ENCODE measurements around the gene CYTH3.

The CYTH3 gene

GRCh38 chr7:6149996-6150395 lies 122.4 kb downstream of the CYTH3 start:
- no peak for DNase-seq (ENCODE audit: low read depth)

- DNase-seq (ENCODE audit: low read depth): no peak
Measured at GRCh38 chr7:6148724-6149360, 123.6 kb downstream of the CYTH3 start.

GRCh38 chr7:6147627-6148026 lies 124.8 kb downstream of the CYTH3 start:
- DNase-seq (ENCODE audit: low read depth): no peak

GRCh38 chr7:6146666-6147065 lies 125.8 kb downstream of the CYTH3 start:
- DNase-seq (ENCODE audit: low read depth): no peak

- no peak for DNase-seq (ENCODE audit: low read depth)
Measured at GRCh38 chr7:6143997-6144396, 128.4 kb downstream of the CYTH3 start.

- no peak for DNase-seq (ENCODE audit: low read depth)
Measured at GRCh38 chr7:6142871-6143380, 129.5 kb downstream of the CYTH3 start.

DNA sequence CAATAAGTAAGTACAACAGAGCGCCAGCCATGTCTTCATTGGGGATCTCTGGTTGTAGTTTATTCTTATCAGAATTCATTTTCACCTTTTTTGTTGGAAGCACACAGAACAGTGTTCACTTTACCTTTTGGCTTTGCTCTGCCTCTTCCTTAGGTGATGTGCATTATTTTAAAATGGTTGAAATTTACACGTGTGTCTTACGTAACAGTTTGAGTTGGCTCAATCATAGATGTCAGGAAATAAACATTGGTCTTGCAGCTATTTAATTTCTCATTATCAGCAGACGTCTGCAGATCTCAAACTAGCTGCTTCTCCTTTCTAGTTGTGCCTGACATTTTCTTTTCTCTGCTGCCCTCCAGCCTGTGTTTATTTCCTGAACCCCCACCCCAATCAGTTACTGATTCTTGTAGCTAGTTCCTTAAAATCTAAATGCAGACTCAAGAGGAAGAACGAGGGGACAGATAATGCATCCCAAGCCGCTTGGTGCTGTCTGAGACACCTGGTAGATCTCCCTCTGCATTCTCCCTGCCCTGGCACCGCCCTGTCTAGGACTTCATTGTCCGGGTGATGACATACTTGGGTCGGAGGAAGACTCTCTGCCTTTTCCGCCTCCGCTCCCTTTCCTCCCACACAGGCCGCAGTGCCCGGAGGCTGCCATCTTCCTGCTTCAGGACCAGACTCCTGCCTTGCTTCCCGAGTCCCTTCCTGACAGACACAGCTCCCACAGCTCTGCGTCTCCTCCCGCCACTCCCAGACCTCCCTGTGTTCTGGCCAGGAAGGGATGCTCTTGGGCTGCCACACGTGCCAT lies 133.0 kb downstream of the CYTH3 start:
- no peak for DNase-seq (ENCODE audit: low read depth)

- DNase-seq (ENCODE audit: low read depth): no peak
Measured at GRCh38 chr7:6136475-6136874, 135.9 kb downstream of the CYTH3 start.

DNA sequence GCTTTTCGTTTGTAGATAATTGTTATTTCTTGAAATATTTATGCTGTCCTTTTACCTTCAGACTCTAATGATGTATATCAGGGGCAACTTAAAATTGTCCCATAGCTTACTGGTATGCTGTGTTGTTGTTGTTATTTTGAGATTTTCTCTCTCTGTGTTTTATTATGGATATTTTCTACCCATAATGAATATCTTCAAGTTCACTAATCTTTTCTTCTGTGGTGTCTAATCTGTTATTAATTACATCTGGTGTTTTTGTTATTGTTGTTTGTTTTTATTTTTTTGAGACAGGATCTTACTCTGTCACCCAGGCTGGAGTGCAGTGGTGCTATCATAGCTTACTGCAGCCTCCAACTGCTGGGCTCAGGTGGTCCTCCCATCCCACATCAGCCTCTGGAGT lies 139.2 kb downstream of the CYTH3 start:
- DNase-seq (ENCODE audit: low read depth): no peak

DNA sequence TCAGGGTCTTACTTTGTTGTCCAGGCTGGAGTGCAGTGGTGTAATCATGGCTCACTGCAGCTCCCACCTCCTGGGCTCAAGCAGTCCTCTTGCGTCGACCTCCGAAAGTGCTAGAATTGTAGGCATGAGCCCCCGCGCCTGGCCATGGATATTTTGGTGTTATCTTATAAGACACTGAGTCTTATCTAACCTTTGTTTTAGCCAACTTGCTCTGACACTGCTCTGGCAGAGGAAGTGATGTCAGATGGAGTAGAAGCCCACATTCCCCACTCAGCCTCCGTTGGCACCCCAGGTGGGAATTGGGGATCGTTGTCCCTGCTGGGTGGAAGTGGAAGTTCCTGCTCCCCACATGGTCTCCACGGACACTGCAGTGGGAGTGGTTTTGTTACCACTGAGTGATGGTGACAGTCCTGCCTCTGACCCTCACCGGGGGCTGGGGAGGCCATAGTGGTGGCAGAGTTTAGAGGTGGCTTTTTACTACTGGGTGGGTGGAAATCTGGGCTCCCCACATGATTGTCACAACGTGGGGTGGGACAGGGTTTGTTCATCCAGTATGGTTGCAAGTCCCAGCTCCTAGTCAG lies 142.3 kb downstream of the CYTH3 start:
- no peak for DNase-seq (ENCODE audit: low read depth)

DNA sequence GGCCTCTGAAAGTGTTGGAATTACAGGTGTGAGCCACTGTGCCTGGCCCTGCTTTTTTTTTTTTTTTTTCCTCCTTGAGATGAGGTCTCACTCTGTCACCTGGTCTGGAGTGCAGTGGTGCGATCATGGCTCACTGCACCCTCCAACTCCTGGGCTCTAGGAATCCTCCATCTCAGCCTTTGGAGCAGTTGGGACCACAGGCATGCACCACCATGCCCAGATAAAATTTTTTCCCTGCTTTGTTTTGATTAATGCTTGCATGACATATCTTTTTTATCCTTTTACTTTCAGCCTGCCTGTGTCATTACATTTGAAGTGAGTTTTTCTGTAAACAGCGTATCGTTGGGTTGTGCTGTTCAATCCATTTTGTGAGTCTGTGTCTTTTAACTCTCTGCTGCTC lies 144.2 kb downstream of the CYTH3 start:
- no peak for DNase-seq (ENCODE audit: low read depth)

- DNase-seq (ENCODE audit: low read depth): no peak
Measured at GRCh38 chr7:6127110-6127490, 145.3 kb downstream of the CYTH3 start.

DNA sequence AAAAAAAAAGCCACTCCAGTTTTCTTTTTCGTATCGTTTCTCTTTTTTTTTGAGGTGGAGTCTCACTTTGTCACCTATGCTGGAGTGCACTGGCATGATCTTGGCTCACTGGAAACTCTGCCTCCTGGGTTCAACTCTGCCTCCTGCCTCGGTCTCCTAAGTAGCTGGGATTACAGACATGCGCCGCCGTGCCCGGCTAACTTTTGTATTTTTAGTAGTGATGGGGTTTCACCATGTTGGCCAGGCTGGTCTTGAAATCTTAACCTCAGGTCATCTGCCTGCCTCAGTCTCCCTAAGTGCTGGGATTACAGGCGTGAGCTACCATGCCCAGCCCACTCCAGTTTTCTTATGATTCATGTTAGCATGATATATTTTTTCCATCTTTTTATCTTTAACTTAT lies 148.6 kb downstream of the CYTH3 start:
- no peak for DNase-seq (ENCODE audit: low read depth)

DNA sequence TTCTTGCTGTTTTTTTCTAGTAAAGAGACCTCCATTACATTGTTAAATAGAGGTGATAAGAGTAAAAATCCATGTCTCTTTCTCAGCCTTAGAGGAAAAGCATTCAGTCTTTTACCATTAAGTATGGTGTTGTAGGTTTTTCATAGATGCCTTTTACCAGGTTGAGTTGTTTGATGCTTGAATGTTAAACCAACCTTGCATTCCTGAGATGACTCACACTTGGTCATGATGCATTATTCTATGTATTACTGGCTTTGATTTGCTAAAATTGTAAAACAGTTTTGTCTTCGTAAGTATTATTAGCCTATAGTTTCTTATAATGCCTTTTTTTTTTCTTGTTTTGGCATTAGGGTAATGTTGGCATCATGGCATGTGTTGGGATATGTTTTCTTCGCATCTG lies 151.3 kb downstream of the CYTH3 start:
- no peak for DNase-seq (ENCODE audit: low read depth)

GRCh38 chr7:6117533-6117932 lies 154.9 kb downstream of the CYTH3 start:
- no peak for DNase-seq (ENCODE audit: low read depth)

- DNase-seq (ENCODE audit: low read depth): no peak
Measured at GRCh38 chr7:6116211-6116610, 156.2 kb downstream of the CYTH3 start.
